CD14-positive monocyte (primary cell): ENCODE data around the gene TMEM214. TPM values are rescaled to one million over a fixed set of nuclear protein-coding genes. Genes with fewer than 3 reads are reported as not detected.

Experiments
- DNase-seq, 3 donors: peaks; one replicate each; pipeline ENCODE4 v3.0.0-alpha.2; 2011 to 2022
- H2AFZ ChIP-seq: 2 replicates; pipeline ENCODE4 v1.6.0; 2012; ENCODE audit warnings: mild to moderate bottlenecking, low read depth, low read length, inconsistent platforms; ENCODE audit not compliant: insufficient read depth, poor library complexity, severe bottlenecking
- H3K27ac ChIP-seq, 2 donors: 1 replicate in 1 of 2; 2 replicates in 1 of 2; pipeline ENCODE4 v1.5.1; 2012 to 2013; ENCODE audit warnings: low read length in 2 of 2, control low read depth in 1 of 2, inconsistent platforms in 1 of 2, low read depth in 1 of 2, mild to moderate bottlenecking in 1 of 2
- H3K27me3 ChIP-seq, 2 donors: one replicate each; pipeline versions ENCODE4 v1.6.0 to v1.6.1; 2011 to 2013; ENCODE audit warnings: low read length in 2 of 2; ENCODE audit not compliant: control insufficient read depth in 2 of 2, insufficient read depth in 2 of 2
- H3K36me3 ChIP-seq, 2 donors: replicated peaks in 1 of 2; 1 replicate in 1 of 2; 2 replicates in 1 of 2; pipeline versions ENCODE4 v1.5.1 to v1.6.1; 2012 to 2013; ENCODE audit warnings: low read length in 2 of 2, control low read depth in 1 of 2, inconsistent platforms in 1 of 2, mild to moderate bottlenecking in 1 of 2; ENCODE audit not compliant: insufficient read depth in 2 of 2, control insufficient read depth in 1 of 2
- H3K4me1 ChIP-seq, 2 donors: 1 replicate in 1 of 2; 2 replicates in 1 of 2; pipeline versions ENCODE4 v1.5.1 to v1.6.1; 2012 to 2013; ENCODE audit warnings: low read length in 2 of 2, control low read depth in 1 of 2, inconsistent platforms in 1 of 2, mild to moderate bottlenecking in 1 of 2, moderate library complexity in 1 of 2; ENCODE audit not compliant: insufficient read depth in 2 of 2, control insufficient read depth in 1 of 2
- H3K4me2 ChIP-seq: replicated peaks from 2 replicates; pipeline ENCODE3; 2012; ENCODE audit warnings: low read length, moderate library complexity, mild to moderate bottlenecking; ENCODE audit not compliant: poor library complexity, severe bottlenecking; ENCODE audit errors: extremely low read depth
- H3K4me3 ChIP-seq, 3 experiments: fragments of 200-600 bp in 1 of 3; sonication (generic) in 1 of 3; replicated peaks in 1 of 3; 1 replicate in 2 of 3; 2 replicates in 1 of 3; pipeline ENCODE4 v1.5.1; 2011 to 2013; ENCODE audit warnings: low read length in 3 of 3, mild to moderate bottlenecking in 3 of 3, control low read depth in 2 of 3, low read depth in 2 of 3, inconsistent platforms in 1 of 3, moderate library complexity in 1 of 3
- H3K79me2 ChIP-seq: 2 replicates; pipeline ENCODE4 v1.6.0; 2012; ENCODE audit warnings: mild to moderate bottlenecking, control low read depth, inconsistent platforms, low read length, moderate library complexity; ENCODE audit not compliant: insufficient read depth
- H3K9ac ChIP-seq: 2 replicates; pipeline ENCODE4 v1.6.0; 2017; ENCODE audit warnings: low read length, mild to moderate bottlenecking; ENCODE audit not compliant: insufficient read depth, poor library complexity, severe bottlenecking
- H3K9me3 ChIP-seq, 2 donors: replicated peaks in 1 of 2; 1 replicate in 1 of 2; 2 replicates in 1 of 2; pipeline versions ENCODE4 v1.5.1 to v1.6.1; 2012 to 2013; ENCODE audit warnings: low read length in 2 of 2, control low read depth in 1 of 2; ENCODE audit not compliant: control insufficient read depth in 1 of 2, insufficient read depth in 1 of 2
- H4K20me1 ChIP-seq: 2 replicates; pipeline ENCODE4 v1.6.0; 2012; ENCODE audit warnings: mild to moderate bottlenecking, low read length, control low read depth, moderate library complexity; ENCODE audit not compliant: insufficient read depth
- H3K27ac Mint-ChIP-seq, 7 donors: one replicate each; pipeline ENCODE4 v1.8.0; 2020; ENCODE audit warnings: mild to moderate bottlenecking in 7 of 7, mixed read lengths in 7 of 7, moderate library complexity in 6 of 7, inconsistent platforms in 2 of 7
- H3K27me3 Mint-ChIP-seq, 3 donors: one replicate each; pipeline ENCODE4 v1.8.0; 2021 to 2022; ENCODE audit warnings: low read depth in 3 of 3, mild to moderate bottlenecking in 3 of 3, mixed read lengths in 3 of 3, moderate library complexity in 3 of 3, inconsistent platforms in 1 of 3
- H3K36me3 Mint-ChIP-seq, 2 donors: one replicate each; pipeline ENCODE4 v1.8.0; 2020; ENCODE audit warnings: mixed read lengths in 2 of 2, inconsistent platforms in 1 of 2, mild to moderate bottlenecking in 1 of 2
- H3K4me1 Mint-ChIP-seq: one replicate; pipeline ENCODE4 v1.8.0; 2020; ENCODE audit warnings: mild to moderate bottlenecking, mixed read lengths
- H3K4me3 Mint-ChIP-seq, 2 donors: one replicate each; pipeline ENCODE4 v1.8.0; 2020; ENCODE audit warnings: mild to moderate bottlenecking in 2 of 2, mixed read lengths in 2 of 2, moderate library complexity in 1 of 2
- H3K9me3 Mint-ChIP-seq, 7 donors: one replicate each; pipeline ENCODE4 v1.8.0; 2020 to 2022; ENCODE audit warnings: mixed read lengths in 7 of 7, mild to moderate bottlenecking in 6 of 7, moderate library complexity in 6 of 7, inconsistent platforms in 2 of 7
- WGBS: methylation state at CpG from one replicate; pipeline ENCODE4 v1.1.5; 2013; ENCODE audit warnings: missing lambda C conversion rate; ENCODE audit not compliant: insufficient coverage; 5-methylcytosine and 5-hydroxymethylcytosine counted together
- intact Hi-C, 2 donors: fragments of 100-400 bp; cut with micrococcal nuclease; formaldehyde crosslinking; loops; one replicate each; pipeline versions ENCODE4 v1.15.0 to v1.15.1; 2023
- polyA plus RNA-seq, 3 donors: library from polyadenylated mRNA; depleted of rRNA in 1 of 3; unstranded in 2 of 3; stranded (reverse) in 1 of 3; fragments of 300-500 nt in 2 of 3; fragments of >200 nt in 1 of 3; fragmentation: Illumina TruSeq in 2 of 3; gene quantifications; 1 replicate in 2 of 3; 2 replicates in 1 of 3; pipeline ENCODE4 v1.2.3, GENCODE V29; 2012 to 2021
- TF ChIP-seq, protein P1 (sequence below): fragments of 200-600 bp; IDR thresholded peaks from one replicate; pipeline ENCODE4 v1.8.0; 2022; ENCODE audit warnings: antibody characterized with exemption, mild to moderate bottlenecking

Gene TMEM214
- polyA plus RNA-seq, 3 donors, result 18.3 to 61.7 (median 26.9) TPM

- peak overlapping the region; percentile 89 for H3K4me2 ChIP-seq
- H3K4me3 ChIP-seq, result peak overlapping the region; percentile 91 to 97 (median 95)
- DNase-seq, result no peak
- H2AFZ ChIP-seq, result peak overlapping the region; percentile 96
- peaks cover 34 to 35% of the 10 kb centered on the region in 2 donors for H3K36me3 Mint-ChIP-seq
- H3K27ac Mint-ChIP-seq, result peak overlapping the region; percentile 92 to 98 (median 96)
- peaks cover 15% of the 10 kb centered on the region for H4K20me1 ChIP-seq
- intact Hi-C loops, result loop anchor here (5.0 kb wide), 1 partner anchor 38 kb away; the partner anchor contains the start of gene TMEM214 (in 2 of the 2)
- peak overlapping the region; percentile 94 to 95 for H3K4me3 Mint-ChIP-seq
- WGBS, result 1% methylated on average over 8 of the region's 11 CpGs
- peaks cover 39 to 47% of the 10 kb centered on the region in 2 donors for H3K4me1 ChIP-seq
- H3K27ac ChIP-seq, result peak overlapping the region; percentile 86 to 96
- H3K27me3 Mint-ChIP-seq, result no peaks in the 10 kb centered on the region
- no peaks in the 10 kb centered on the region for H3K27me3 ChIP-seq
- peak overlapping the region; percentile 91 for H3K9ac ChIP-seq
- peaks cover 24% of the 10 kb centered on the region for H3K79me2 ChIP-seq
- H3K36me3 ChIP-seq, result peaks cover 21 to 44% of the 10 kb centered on the region in 2 donors
- TF ChIP-seq, protein P1, sequence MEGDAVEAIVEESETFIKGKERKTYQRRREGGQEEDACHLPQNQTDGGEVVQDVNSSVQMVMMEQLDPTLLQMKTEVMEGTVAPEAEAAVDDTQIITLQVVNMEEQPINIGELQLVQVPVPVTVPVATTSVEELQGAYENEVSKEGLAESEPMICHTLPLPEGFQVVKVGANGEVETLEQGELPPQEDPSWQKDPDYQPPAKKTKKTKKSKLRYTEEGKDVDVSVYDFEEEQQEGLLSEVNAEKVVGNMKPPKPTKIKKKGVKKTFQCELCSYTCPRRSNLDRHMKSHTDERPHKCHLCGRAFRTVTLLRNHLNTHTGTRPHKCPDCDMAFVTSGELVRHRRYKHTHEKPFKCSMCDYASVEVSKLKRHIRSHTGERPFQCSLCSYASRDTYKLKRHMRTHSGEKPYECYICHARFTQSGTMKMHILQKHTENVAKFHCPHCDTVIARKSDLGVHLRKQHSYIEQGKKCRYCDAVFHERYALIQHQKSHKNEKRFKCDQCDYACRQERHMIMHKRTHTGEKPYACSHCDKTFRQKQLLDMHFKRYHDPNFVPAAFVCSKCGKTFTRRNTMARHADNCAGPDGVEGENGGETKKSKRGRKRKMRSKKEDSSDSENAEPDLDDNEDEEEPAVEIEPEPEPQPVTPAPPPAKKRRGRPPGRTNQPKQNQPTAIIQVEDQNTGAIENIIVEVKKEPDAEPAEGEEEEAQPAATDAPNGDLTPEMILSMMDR, result no peak
- peaks cover 51% of the 10 kb centered on the region for H3K4me1 Mint-ChIP-seq
- no peaks in the 10 kb centered on the region for H3K9me3 ChIP-seq
- H3K9me3 Mint-ChIP-seq, result peaks cover 0 to 2% (median 0%) of the 10 kb centered on the region in 7 donors
Observed at GRCh38 chr2:27070653-27071276, 38.0 kb downstream of the TMEM214 start.

DNA sequence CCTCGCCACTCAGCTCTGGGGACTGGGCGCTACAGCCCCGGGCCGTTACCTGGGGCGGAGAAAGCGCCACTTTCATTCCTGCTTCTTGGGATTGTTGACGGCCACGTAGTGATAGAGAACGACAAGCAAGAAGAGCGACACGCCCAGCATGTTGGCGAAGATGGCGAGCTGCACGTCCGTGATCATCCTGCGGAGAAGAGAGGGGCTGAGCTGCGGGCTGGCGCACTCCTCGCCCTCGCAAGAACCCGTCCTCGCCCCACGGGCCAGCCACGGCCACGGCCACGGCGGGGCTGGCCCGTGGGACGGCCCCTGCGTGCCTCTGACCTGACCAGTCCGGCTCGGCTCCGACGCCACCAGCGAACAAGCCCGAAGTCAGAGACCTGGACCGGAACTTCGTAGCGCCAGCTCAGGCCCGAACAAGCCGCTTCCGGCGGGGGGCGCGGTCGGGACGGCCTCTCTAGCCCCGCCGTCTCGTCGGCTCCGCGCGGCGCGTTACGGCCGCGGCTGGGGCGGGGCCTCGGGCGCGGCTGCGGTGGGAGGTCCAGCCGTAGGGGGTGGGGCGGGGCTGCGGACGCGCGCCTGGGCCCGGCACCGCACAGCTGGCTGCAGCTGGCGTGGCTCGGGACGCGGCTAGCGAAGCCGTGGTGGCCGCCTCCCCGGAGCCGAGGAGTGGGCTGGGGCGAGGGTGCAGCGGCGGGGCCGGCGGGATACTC is 38.7 kb downstream of the TMEM214 start, which contains the start of gene OST4:
Gene OST4, minus strand, starts transcription at position 378 of the 713 bp plus-strand sequence.
- H3K9me3 ChIP-seq, result no peaks in the 10 kb centered on the region
- no peaks in the 10 kb centered on the region for H3K27me3 ChIP-seq
- H2AFZ ChIP-seq, result peak within 1 kb of the TSS; percentile 96
- peaks cover 15% of the 10 kb centered on the region for H4K20me1 ChIP-seq
- H3K36me3 ChIP-seq, result peaks cover 19 to 37% of the 10 kb centered on the region in 2 donors
- H3K9ac ChIP-seq, result peak within 1 kb of the TSS; percentile 91
- Mint-ChIP-seq H3K4me3 (peak within 1 kb of the TSS; percentile 94 to 95), H3K4me1 (peaks cover 57% of the 10 kb centered on the region), H3K36me3 (peaks cover 30% of the 10 kb centered on the region in 2 donors), H3K27ac (peak within 1 kb of the TSS; percentile 92 to 98 (median 96)), H3K27me3 (no peaks in the 10 kb centered on the region), H3K9me3 (peaks cover 0 to 2% (median 0%) of the 10 kb centered on the region in 7 donors)
- H3K79me2 ChIP-seq, result peaks cover 24% of the 10 kb centered on the region
- peaks cover 41 to 49% of the 10 kb centered on the region in 2 donors for H3K4me1 ChIP-seq
- DNase-seq, result peak; percentile 84 to 93 (median 86)
- H3K4me2 ChIP-seq, result peak within 1 kb of the TSS; percentile 89
- intact Hi-C loops, result loop anchor here (5.0 kb wide), 1 partner anchor 39 kb away; the partner anchor contains the start of gene TMEM214 (in 2 of the 2)
- TF ChIP-seq, protein P1, result no peak
- peak within 1 kb of the TSS; percentile 86 to 96 for H3K27ac ChIP-seq
- WGBS, result under 1% methylated on average over 85 of the region's 86 CpGs
- peak within 1 kb of the TSS; percentile 91 to 97 (median 95) for H3K4me3 ChIP-seq
